Smooth muscle cell of the brain vasculature (primary cell): Measurements from ENCODE around the gene NUTF2.
"Not testable (repeated sequence)": the region's sequence is repeated elsewhere in the genome, so short reads cannot be mapped to it uniquely, and the experiment has no call there.

Experiments used
- DNase-seq: peaks from one replicate; pipeline ENCODE4 v3.0.0-alpha.2; 2012; ENCODE audit warnings: low read depth, low spot score

The NUTF2 gene

DNA sequence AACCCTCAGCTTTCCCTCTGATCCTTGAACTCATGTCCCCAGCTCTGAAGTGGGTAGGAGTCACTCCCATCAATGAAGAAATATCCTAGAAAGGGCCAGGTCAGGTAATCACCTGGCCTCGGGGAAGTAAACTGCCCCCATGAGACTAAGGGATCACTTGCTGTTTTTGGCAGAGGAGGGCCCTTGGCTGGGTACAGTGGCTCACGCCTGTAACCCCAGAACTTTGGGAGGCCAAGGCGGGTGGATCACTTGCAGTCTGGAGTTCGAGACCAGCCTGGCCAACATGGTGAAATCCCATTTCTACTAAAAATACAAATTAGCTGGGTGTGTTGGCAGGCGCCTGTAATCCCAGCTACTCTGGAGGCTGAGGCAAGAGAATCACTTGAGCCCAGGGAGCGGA is 17.3 kb downstream of the NUTF2 start:
- not testable (repeated sequence) for DNase-seq

DNA sequence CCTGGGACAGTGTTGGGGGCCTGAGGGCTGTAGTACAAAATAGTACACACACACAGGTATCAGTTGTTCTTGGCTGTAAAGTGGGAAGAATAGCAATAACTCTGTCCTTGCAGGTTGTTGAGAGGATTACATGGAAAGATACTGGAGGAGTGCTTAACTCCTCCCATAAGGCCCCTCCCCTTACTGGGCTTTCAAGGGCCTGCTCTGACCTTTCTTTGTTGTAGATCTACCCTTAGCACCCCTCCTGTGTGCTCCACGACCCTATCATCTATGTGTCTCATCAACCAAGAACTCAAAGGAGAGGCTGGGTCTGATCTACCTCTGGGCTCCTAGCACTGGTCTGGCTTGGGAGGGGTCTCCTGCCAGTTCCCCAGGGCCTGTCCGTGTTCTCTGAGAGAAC is 17.9 kb downstream of the NUTF2 start:
- DNase-seq: no peak

DNA sequence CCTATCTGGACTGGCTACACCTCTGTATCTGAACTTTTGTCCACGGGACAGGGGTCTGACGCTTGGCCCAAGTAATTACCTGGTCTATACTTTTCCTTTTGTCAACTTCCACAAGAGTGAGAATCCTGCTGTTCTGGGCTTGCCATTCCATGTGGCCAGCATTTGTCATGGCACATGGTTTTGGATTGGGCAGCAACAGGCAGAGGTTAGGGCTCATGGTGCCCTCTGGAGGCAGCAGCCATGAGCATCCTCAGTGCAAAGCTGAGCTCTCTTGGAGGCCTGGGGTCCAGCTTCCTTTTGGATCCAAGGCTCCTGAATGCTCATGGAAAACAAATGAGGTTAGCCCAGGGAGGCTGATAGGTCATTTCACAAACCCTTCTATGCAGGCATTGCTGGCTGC is 18.6 kb downstream of the NUTF2 start:
- no peak for DNase-seq

DNA sequence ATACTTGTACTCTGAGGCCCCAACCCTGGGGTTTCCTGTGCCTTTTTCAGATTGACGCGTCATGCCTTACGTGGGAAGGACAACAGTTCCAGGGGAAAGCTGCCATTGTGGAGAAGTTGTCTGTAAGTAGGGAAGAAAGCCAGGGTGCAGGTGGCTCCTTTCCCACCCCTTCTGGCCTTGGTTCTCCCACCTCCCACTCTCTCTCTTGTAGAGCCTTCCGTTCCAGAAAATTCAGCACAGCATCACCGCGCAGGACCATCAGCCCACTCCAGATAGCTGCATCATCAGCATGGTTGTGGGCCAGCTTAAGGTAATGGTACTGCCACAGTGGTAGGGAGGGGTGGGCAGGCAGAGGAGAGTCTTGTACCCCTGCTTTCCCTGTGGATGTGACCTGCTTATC is 21.6 kb downstream of the NUTF2 start:
- no peak for DNase-seq

DNA sequence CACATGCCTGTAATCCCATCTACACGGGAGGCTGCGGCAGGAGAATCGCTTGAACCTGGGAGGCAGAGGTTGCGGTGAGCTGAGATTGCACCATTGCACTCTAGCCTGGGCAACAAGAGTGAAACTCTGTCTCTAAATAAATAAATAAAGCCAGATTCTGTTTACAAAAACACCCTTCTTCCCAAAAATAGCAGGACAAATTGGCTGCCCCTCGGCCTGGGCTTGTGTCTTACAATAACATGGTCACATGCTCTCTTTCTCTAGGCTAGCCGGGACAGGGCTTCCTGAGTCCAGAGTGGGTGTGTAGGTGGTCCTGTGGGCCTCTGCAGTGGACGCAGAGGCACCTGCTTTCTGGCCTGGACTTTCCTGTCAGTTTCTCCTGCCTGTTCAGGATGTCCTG is 22.9 kb downstream of the NUTF2 start:
- no peak for DNase-seq

DNA sequence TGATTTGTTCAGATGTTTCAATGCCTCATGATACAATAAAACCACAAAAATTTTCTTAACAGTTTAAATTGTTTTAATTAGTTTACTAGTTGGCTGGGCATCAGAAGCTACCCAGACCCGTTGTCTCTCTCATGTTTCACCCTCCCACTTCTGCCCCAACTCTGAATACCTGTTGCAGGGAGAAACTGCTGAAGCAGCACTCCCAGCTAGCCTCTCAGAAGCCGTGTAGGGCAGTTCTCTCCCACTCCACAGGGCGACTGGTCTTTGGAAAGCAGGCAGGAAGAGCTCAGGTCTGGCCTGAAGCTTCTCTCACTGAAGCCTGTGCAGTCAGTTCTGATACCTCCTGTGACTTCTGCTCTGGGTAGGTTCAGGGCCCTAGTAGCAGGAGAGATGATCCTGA is 24.5 kb downstream of the NUTF2 start:
- DNase-seq: no peak

DNA sequence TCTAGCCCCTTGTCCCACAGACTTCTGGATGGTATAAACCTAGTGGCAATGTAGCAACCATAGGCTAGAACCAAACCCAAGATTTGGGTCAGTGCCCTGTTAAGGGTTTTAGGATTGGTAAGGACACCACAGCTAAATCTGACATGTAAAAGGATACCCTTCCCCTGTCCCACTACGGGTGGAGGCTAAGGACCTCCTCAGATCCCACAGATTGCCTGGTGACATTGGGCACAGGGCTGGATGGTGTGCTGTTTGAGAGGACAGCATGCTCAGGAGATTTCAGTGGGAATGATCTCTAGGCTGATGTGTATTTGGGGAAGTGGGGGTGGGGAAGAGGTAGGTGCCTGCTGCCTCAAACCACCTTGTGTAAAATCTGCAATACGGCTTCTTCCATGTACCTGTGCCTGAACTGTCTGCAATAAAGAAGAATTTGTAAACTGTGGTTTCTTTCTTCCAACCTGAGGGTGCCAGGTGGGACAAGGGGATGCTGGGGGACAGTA is 25.4 kb downstream of the NUTF2 start:
- no peak for DNase-seq

DNA sequence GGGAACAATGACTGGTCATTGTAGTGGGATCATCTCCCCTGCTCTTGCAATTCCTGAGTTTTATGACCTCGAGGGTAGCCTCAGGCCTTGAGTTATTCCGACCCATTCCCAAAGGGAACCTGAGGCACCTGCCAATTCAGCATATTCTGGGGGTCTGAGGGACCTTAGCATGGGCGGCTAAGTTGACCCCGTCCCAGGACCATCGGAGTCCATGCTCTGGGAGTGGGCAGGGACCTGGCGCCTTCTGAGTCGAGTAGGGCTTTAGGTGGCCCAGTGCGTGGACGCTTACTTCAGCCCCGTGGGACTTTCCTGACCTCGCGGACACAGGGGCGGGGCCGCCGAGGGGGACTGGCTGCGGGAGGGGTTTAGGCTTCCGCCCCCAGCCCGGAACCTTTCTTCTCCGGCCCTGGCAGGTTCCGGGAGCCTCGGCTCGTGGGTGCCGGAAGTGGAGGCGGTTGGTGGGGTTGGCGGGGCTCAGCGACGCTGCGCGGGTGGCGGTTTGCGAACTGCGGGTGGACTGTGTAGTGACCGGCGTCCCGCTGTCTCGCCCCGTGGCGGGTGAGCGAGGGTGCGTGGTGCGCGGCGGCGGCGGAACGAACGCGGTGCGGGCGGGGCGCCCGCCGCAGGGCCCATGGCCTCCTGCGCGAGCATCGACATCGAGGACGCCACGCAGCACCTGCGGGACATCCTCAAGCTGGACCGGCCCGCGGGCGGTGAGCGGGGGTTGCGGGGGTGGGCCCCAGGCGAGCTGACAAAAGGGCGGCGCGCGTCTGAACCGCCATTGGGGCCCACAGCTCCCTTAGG is 26.1 kb downstream of the NUTF2 start, which contains the start of gene EDC4:
TSS of gene EDC4 (plus strand) at position 422 of the 804 bp plus-strand sequence. CDS start at position 632, 210 bp downstream.
- no peak for DNase-seq

DNA sequence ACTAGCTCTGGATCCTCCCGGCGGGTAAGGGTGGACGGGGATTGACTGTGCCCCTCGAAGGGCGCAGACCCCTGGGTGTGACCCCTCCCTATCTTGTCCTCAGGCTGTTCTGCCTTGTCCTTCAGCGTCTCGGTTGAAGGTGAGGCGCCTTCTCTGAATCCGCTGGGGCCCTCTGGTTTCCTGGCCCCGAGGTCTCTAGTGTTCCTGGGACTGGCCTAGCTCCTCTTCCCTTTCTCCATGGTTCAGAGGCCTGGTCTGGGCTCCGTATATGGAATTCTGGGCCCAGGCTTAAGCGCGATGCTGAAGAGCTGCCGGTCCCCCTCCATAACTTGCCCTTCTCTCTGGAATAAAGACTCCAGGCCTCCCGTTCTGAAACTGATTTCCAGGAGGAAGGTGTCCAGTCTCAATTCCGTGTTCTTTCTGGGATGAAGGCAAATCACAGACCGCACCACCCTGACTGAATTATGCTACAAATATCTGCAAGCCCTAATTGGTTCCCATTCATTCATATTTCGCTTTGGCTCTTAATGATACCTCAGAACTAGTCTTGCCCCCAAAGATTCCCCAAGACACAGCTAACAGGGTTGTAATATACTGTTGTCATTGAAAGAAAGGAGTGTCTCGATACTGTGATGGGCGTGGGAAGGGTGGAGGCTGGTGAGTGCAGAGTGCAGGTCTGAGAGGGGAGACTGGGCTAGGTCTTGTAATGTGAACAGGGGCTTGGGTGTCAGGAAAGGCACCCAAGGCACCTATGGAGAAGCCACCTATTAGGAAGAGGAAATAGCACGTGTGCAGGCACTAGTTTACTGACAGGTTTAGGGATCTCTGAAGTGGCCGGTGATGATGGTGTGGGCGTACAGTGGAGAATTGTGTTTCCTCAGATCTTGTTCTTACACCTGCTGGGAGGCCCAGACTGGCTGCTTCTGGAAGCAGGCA is 27.0 kb downstream of the NUTF2 start:
- no peak for DNase-seq

DNA sequence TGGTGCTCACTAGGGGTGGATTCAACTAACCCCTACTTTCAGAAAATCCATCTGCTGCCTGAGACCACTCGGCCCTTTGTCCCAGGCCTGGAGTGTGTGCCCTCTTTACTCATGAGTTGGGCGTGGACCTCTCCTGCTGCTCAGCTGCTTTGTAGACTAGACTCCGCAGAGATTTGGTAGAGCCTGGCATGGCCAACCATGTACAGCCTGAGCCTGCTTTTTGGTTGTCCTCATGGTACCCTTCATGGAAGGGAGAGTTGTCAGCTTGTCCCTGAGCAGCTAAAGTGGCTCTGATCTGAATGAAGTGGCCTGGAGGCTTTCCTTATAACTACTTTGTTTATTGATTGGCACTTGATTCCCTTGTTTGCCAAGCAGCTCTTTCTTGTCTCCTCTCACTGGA is 27.6 kb downstream of the NUTF2 start:
- DNase-seq: no peak

DNA sequence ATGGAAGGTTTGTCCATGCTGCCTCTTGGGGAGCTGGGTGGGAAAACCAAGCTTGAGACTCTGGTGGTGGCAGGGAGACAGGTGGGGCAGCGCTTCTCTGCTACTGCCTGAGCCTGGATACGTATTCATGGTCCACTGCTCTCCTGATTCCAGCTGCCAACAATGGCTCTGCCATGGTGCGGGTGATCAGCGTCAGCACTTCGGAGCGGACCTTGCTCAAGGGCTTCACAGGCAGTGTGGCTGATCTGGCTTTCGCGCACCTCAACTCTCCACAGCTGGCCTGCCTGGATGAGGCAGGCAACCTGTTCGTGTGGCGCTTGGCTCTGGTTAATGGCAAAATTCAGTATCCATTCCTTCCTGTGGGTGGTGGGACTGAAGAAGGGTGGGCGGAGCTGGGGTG is 30.3 kb downstream of the NUTF2 start:
- DNase-seq: no peak

DNA sequence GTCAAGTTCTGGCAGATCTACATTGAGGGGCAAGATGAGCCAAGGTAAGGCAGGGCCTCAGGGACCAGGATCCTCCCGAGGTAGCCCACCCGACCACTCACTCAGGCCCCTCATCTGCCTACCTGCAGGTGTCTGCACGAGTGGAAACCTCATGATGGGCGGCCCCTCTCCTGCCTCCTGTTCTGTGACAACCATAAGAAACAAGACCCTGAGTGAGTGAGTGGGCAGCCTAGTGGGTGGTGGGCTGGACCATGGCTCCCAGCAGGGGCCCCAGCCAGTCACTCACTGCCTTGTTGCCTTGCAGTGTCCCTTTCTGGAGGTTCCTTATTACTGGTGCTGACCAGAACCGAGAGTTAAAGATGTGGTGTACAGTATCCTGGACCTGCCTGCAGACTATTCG is 31.5 kb downstream of the NUTF2 start:
- DNase-seq: no peak

DNA sequence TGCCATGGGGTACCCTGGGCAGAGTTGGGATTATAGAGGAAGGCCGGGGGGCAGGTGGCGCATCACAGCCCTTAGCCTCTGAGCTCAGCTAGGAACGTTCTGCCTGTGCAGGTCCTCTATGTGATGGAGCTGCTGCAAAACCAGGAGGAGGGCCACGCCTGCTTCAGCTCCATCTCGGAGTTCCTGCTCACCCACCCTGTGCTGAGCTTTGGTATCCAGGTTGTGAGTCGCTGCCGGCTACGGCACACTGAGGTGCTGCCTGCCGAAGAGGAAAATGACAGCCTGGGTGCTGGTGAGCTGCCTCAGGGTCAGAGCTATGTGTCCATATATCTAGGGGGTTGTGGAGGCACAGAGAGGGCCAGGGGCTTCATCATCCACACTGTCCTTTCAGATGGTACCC is 32.1 kb downstream of the NUTF2 start:
- no peak for DNase-seq

DNA sequence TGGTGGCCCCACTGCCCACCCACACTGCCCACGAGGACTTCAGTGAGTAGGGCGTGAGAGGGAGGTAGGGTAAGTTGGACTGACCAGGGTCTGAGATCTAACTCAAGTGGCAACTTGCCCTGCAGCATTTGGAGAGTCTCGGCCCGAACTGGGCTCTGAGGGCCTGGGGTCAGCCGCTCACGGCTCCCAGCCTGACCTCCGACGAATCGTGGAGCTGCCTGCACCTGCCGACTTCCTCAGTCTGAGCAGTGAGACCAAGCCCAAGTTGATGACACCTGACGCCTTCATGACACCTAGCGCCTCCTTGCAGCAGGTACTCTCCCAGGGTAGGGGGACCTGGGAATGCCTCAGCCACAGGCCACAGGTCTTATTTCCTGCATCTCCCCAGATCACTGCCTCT is 32.7 kb downstream of the NUTF2 start:
- no peak for DNase-seq

DNA sequence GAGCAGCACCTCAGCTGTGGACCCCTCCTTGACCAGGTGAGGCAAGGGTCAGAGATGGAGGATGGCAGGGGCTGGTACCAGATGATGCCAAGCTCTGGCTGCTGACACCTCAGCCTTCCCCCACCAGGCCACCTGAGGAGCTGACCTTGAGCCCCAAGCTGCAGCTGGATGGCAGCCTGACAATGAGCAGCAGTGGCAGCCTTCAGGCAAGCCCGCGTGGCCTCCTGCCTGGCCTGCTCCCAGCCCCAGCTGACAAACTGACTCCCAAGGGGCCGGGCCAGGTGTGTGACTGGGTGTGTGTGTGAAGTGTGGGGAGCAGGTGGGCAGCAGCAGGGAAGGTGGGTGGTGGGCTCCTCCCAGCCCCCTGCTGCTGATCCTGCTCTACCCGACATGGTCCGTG is 33.2 kb downstream of the NUTF2 start:
- no peak for DNase-seq

DNA sequence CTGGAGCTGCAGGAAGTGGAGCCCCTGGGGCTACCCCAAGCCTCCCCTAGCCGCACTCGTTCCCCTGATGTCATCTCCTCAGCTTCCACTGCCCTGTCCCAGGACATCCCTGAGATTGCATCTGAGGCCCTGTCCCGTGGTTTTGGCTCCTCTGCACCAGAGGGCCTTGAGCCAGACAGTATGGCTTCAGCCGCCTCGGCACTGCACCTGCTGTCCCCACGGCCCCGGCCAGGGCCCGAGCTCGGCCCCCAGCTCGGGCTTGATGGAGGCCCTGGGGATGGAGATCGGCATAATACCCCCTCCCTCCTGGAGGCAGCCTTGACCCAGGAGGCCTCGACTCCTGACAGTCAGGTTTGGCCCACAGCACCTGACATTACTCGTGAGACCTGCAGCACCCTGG is 33.9 kb downstream of the NUTF2 start:
- no peak for DNase-seq

DNA sequence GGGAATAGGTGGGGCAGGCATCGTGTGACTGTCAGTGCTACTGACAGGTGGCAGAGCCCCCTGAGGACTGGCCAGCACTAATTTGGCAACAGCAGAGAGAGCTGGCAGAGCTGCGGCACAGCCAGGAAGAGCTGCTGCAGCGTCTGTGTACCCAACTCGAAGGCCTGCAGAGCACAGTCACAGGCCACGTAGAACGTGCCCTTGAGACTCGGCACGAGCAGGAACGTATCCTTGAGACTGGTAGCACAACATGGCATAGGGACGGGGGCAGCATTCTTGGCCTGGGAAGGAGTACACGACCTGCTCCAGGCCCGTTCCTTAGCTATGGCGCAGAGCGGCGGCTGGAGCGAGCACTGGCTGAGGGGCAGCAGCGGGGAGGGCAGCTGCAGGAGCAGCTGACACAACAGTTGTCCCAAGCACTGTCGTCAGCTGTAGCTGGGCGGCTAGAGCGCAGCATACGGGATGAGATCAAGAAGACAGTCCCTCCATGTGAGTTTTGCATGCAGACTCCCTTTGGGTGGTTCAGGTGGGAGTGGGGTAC is 35.0 kb downstream of the NUTF2 start:
- DNase-seq: no peak

DNA sequence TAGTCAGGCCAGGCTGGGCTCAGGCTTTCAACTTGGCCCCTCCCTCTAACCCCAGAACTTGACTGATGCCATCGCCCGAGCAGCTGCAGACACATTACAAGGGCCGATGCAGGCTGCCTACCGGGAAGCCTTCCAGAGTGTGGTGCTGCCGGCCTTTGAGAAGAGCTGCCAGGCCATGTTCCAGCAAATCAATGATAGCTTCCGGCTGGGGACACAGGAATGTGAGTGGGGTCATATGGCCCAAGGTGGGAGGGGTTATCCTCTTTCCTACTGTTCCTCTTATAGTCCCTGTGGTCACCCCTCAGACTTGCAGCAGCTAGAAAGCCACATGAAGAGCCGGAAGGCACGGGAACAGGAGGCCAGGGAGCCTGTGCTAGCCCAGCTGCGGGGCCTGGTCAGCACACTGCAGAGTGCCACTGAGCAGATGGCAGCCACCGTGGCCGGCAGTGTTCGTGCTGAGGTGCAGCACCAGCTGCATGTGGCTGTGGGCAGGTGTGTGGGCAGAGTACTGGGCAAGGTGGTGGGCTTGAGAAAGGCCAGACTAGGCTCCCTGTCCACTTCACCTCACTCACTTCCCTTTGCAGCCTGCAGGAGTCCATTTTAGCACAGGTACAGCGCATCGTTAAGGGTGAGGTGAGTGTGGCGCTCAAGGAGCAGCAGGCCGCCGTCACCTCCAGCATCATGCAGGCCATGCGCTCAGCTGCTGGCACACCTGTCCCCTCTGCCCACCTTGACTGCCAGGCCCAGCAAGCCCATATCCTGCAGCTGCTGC is 35.8 kb downstream of the NUTF2 start:
- DNase-seq: no peak

DNA sequence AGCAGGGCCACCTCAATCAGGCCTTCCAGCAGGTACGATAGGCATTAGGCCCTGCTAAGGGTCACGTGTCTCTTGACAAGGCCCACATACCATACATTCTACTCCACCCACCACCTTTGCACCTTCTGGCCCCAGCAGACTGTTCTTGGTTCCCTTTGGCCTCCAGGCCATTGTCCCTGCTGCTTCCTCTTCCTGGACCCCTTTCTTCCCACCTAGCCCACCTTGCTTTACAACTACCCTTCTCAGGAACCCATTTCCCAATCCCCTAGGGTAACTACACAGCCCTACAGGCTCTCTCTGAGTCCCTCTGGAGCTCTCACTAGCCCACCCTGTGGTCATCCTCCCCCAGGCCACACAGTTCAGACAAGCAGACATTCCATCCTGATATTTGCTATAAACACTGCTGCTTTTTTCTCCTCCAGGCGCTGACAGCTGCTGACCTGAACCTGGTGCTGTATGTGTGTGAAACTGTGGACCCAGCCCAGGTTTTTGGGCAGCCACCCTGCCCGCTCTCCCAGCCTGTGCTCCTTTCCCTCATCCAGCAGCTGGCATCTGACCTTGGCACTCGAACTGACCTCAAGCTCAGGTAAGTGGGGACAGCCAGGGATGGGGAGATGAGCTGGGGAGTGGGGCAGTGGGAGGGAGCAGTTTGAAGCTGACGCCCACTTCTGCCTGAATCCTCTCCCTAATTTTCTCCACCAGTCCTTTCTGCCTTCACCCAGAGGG is 36.6 kb downstream of the NUTF2 start:
- DNase-seq: no peak

DNA sequence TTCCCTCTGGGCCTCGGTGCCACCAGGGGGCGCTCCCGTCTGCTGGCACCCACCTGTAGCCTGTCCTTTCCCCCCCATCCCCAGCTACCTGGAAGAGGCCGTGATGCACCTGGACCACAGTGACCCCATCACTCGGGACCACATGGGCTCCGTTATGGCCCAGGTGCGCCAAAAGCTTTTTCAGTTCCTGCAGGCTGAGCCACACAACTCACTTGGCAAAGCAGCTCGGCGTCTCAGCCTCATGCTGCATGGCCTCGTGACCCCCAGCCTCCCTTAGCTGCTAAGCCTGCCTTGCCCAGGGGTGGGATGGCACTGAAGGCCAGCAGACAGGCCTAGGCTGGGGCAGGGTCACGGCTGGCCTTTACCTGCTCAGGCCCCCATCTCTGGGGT is 37.1 kb downstream of the NUTF2 start:
- DNase-seq: no peak

DNA sequence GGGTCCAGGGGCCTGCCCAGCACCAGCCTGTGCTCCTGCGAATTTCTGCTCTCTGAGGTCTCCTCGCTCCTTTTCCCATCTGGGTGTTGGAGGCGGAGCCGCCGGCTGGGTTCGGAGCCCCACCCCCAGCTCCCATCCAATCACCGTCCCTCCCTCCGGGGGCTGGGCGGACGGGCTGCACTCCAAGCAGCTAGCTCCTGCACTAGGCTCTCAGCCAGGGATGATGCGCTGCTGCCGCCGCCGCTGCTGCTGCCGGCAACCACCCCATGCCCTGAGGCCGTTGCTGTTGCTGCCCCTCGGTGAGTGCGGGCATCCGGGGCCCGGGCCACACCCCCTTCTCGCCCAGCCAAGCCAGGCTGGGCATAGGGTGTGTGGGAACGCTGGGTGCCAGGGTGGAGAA is 38.0 kb downstream of the NUTF2 start, which contains the start of gene NRN1L:
TSS of gene NRN1L (plus strand) at position 202 of the 400 bp plus-strand sequence. CDS start at position 221, 19 bp downstream.
- peak; percentile 69 for DNase-seq
